ENCODE results near the gene ANAPC4.

GRCh38 chr4:25356068-25356467, 21.0 kb upstream of the ANAPC4 start:
- TF ChIP-seq POLR2A (IDR thresholded peaks at IDR 0.05) (no peak), CTCF (IDR thresholded peaks at IDR 0.05 in 4 of 5, conservative IDR thresholded peaks at IDR 0.05 in 1 of 5) (no peak)

Data from gastrocnemius medialis (tissue), 4 donors.